Lower lobe of right lung (tissue), 2 donors: ENCODE data around the gene SPRR1A. TPM values are rescaled to one million over a fixed set of nuclear protein-coding genes. Genes with fewer than 3 reads are reported as not detected.
"Not testable (repeated sequence)": the region's sequence is repeated elsewhere in the genome, so short reads cannot be mapped to it uniquely, and the experiment has no call there.

ENCODE experiments used
- ATAC-seq, 2 donors: fragments of 200-7000 bp; cut with Tn5 transposase; one replicate each; pipeline ENCODE4 v1.9.1; 2020 to 2022; ENCODE audit warnings: mild to moderate bottlenecking in 2 of 2, moderate library complexity in 2 of 2
- DNase-seq: peaks from one replicate; pipeline ENCODE4 v3.0.0-alpha.2; 2020
- H3K27ac ChIP-seq: fragments of 200-600 bp; one replicate; pipeline ENCODE4 v1.8.0; 2022
- H3K27me3 ChIP-seq: fragments of 200-600 bp; one replicate; pipeline ENCODE4 v1.8.0; 2022; ENCODE audit warnings: low read depth
- H3K36me3 ChIP-seq: fragments of 200-600 bp; one replicate; pipeline ENCODE4 v1.8.0; 2022; ENCODE audit warnings: mild to moderate bottlenecking
- H3K4me1 ChIP-seq: fragments of 200-600 bp; one replicate; pipeline ENCODE4 v1.8.0; 2022
- H3K4me3 ChIP-seq: fragments of 200-600 bp; one replicate; pipeline ENCODE4 v1.8.0; 2022; ENCODE audit warnings: mild to moderate bottlenecking
- H3K9me3 ChIP-seq: fragments of 200-600 bp; one replicate; pipeline ENCODE4 v1.8.0; 2022
- CTCF ChIP-seq: fragments of 200-600 bp; IDR thresholded peaks from one replicate; pipeline ENCODE4 v1.8.0; 2022; ENCODE audit warnings: antibody characterized with exemption, mild to moderate bottlenecking
- intact Hi-C: fragments of 100-400 bp; cut with DNase I; formaldehyde crosslinking; loops from one replicate; pipeline ENCODE4 v1.11.0; 2022
- total RNA-seq: library from RNA; stranded (reverse); fragmentation: NEBNext Ultra II Directional; extraction: Animal tissue kit (Norgen Biotek cat#: 25700); gene quantifications from one replicate; pipeline ENCODE4 v1.2.1, GENCODE V29; 2021
- donor health status: DM: no; HTN: yes; CAD: no; lungs with severe emphysema.

Gene SPRR1A
- total RNA-seq, 1 donor from 2014 or later = not detected

- no peaks in the 10 kb centered on the region for H3K9me3 ChIP-seq
- no peaks in the 10 kb centered on the region for H3K27me3 ChIP-seq
- TF ChIP-seq CTCF = no peak
- H3K4me3 ChIP-seq = no peak within 1 kb of the TSS
- H3K36me3 ChIP-seq = no peaks in the 10 kb centered on the region
- no peak within 1 kb of the TSS for H3K27ac ChIP-seq
- DNase-seq = no peak
- ATAC-seq = no peak
- no peaks in the 10 kb centered on the region for H3K4me1 ChIP-seq
- intact Hi-C loops = no loop called here
Measured at GRCh38 chr1:153001382-153001781, 17.5 kb downstream of the SPRR1A start, which contains the start of gene SPRR3. SPRR3 (plus strand) TSS chr1:153001749; CDS start chr1:153003021, 1,272 bp downstream.

GRCh38 chr1:153011235-153011758, 27.4 kb downstream of the SPRR1A start:
- DNase-seq, H3K27ac ChIP-seq, ATAC-seq, H3K36me3 ChIP-seq, intact Hi-C loops, H3K27me3 ChIP-seq, H3K4me3 ChIP-seq, H3K4me1 ChIP-seq, H3K9me3 ChIP-seq: not testable (repeated sequence)

- DNase-seq, H3K4me3 ChIP-seq, H3K36me3 ChIP-seq, H3K27ac ChIP-seq, ATAC-seq, intact Hi-C loops, H3K4me1 ChIP-seq, H3K9me3 ChIP-seq, H3K27me3 ChIP-seq: not testable (repeated sequence)
Measured at GRCh38 chr1:153021829-153022228, 37.9 kb downstream of the SPRR1A start.

- H3K27me3 ChIP-seq, H3K27ac ChIP-seq, H3K4me1 ChIP-seq, DNase-seq, ATAC-seq, H3K4me3 ChIP-seq, H3K9me3 ChIP-seq, H3K36me3 ChIP-seq, intact Hi-C loops: not testable (repeated sequence)
Measured at GRCh38 chr1:153022340-153022739, 38.5 kb downstream of the SPRR1A start.

GRCh38 chr1:153023109-153023508, 39.2 kb downstream of the SPRR1A start:
- H3K9me3 ChIP-seq = no peaks in the 10 kb centered on the region
- ATAC-seq (no peak), DNase-seq (no peak)
- H3K36me3 ChIP-seq = no peaks in the 10 kb centered on the region
- intact Hi-C loops = no loop called here
- no peak for TF ChIP-seq CTCF
- no peak overlapping the region for H3K27ac ChIP-seq
- H3K27me3 ChIP-seq = no peaks in the 10 kb centered on the region
- no peaks in the 10 kb centered on the region for H3K4me1 ChIP-seq
- H3K4me3 ChIP-seq = no peak overlapping the region

GRCh38 chr1:153024413-153024812, 40.5 kb downstream of the SPRR1A start:
- no peaks in the 10 kb centered on the region for H3K9me3 ChIP-seq
- H3K27ac ChIP-seq = no peak overlapping the region
- H3K4me1 ChIP-seq = no peaks in the 10 kb centered on the region
- no peaks in the 10 kb centered on the region for H3K36me3 ChIP-seq
- no peak for ATAC-seq
- no peaks in the 10 kb centered on the region for H3K27me3 ChIP-seq
- TF ChIP-seq CTCF = no peak
- no peak for DNase-seq
- no peak overlapping the region for H3K4me3 ChIP-seq
- intact Hi-C loops = no loop called here

GRCh38 chr1:153025797-153026196, 41.9 kb downstream of the SPRR1A start:
- Histone ChIP-seq H3K27me3 (no peaks in the 10 kb centered on the region), H3K27ac (no peak overlapping the region), H3K36me3 (no peaks in the 10 kb centered on the region), H3K4me1 (no peaks in the 10 kb centered on the region), H3K9me3 (no peaks in the 10 kb centered on the region), H3K4me3 (no peak overlapping the region)
- no peak for TF ChIP-seq CTCF
- no peak for ATAC-seq
- DNase-seq = no peak
- intact Hi-C loops = no loop called here
